Stimulated activated naive CD4-positive, alpha-beta T cell (primary cell): Measurements from ENCODE around the gene FGD2.
A peak's percentile ranks its signal among the peaks of the same experiment; 100 is the strongest.

ENCODE experiments used
- DNase-seq, 6 experiments: peaks; one replicate each; lab custom pipeline; 2025; lab: John Stamatoyannopoulos, UW

FGD2 gene

GRCh38 chr6:36997811-36998722 is 7.4 kb upstream of the FGD2 start:
- DNase-seq: no peak

- DNase-seq: no peak
These were observed 6.8 kb upstream of the FGD2 start for GRCh38 chr6:36998723-36999038.

DNA sequence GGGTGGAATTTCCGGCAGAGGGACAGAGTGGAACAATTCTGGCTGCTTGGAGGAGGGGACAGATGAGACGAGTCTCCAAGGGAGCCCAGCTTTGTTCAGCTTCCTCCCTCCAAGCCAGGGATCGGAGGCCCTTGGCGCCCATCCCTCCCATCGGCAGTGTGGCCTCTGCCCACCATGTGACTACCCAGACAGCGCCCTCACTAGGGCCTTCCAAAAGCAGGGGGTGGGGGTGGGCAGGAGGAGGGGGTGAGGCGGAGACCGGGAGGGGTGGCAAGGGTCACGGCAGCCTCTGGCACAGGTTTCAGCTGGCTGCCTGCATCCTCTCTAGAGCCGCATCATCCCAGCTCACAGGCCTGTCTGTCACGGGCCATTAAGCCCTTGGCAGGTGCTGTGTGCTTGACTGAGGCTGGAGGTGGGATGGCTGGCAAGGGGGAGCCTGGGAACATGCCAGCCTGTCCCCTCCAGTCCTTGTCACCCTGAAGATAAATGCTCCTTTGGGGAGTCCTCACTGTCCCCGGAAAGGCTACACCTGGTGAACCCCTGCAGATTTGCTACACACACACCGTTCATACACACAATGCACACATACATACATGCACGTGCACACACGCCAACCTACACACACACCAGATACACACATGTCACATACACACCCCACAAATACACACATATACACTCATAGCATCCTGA is 6.2 kb upstream of the FGD2 start:
- DNase-seq: no peak

DNA sequence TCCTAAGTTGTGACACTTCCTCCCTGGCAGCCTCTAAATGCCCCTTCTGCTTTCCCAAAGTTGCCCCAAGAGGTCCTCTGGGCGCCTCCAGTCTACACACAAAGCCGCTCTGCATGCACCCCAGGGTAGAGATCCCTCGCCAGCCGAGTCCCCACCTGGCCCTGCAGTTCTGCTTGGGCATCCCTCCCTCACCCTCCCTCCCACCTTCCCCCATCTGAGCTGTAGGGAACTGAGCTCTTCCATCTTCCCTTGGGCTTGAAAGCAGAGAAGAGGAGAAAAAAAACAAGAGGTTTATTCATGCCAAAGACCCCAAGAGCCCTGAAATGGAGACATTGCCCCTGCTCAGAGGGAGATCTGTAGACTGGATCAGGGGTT is 5.7 kb upstream of the FGD2 start:
- DNase-seq: no peak

GRCh38 chr6:37004044-37004980 is 1.1 kb upstream of the FGD2 start:
- no peak for DNase-seq

GRCh38 chr6:37005827-37006567 is 542 bp downstream of the FGD2 start:
- no peak for DNase-seq

DNA sequence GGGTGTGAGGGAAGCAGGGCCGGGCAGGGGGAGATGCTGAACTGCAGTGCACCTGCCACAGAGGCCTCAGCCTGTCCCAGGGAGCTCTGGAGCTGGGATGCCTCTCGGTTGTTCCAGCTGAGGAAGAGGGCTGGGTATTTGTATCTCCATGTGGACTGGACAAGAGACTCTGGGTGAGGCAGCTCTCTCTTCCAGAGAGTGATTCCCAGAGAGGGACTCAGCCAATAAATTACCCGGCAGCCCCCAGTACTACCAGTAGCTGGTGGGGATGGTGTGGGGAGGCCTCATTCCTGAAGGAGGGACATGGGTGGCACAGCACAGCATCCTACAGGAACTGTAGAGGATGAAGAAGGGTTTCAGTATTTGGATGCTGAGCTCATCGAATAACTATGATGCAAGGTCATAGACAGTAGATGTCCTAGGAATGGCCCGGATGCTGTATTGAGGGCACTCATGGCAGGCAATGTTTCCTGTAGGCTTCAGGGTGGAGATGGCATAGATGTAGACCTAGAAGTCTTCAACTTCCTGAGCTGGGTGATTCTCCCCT is 1.4 kb downstream of the FGD2 start:
- no peak for DNase-seq

DNA sequence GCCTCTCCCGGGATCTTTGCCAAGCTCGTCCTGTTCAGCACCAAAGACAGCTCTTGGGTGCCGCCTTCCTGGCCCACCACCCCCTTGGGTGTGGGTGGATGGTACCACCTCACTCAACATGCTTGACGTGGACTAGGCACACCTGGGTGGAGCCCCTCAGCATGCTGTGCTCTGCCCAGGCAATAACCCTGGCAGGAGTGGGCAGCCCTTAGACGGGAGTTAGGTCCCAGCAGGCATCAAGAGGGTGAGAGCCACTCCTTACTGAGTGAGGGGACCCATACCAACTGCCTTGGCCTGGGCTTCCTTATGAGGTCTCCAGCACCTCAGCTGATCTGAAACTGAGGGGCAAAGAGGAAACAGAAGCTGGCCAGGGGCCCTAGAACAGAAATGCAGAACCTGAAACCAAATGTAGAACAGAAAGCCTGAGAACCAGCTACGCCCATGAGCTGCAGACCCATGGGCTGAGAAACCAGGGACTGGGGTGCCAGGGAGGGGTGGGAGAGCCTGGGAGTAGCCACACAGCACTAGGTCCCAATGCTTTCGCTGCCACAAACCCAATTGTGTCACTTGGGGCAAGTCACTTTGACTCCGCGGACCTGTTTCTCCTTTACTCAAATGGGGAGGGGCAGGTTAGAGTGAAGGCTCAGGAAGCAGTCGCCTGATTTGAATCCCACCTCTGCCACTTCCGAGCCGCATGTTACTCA is 2.0 kb downstream of the FGD2 start:
- no peak for DNase-seq

DNA sequence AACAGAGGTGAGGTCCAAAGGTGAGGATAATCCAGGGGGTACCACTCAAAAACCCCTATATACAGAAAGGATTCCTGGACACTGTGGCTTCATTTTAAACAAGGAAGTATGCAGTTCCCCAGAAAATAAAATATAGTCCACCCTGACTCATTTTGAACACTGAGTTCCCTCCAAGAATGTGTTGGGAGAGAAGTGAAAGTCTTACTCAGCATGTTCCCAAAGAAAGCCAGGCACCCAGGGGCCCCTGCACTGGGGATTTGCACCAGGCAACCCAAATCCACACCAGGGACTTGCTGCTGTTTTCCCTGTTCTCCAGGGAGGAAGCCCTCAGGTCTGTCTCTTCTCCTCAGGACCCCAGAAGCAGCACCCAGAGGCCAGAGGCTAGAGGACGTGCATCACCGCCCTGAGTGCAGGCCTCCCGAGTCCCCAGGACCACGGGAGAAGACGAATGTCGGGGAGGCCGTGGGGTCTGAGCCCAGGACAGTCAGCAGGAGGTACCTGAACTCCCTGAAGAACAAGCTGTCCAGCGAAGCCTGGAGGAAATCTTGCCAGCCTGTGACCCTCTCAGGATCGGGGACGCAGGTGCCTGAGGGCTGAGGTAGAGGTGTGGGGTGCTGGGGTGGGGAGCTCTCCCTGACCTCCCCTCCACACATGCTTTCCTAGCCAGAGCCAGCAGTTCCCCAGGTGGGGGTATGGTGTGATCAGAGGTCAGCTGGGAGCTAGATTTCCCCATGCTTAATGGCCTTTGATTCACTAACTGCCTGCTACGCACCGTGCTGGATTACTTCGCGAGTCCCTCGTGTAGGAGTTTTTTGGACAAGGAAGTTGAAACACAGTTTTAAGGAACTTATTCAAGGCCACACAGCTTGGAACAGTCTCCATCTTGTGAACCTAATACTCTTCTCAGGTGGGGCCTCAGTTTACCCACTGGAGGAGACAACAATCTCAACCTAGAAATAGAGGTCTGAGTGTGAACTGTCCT is 3.3 kb downstream of the FGD2 start:
- no peak for DNase-seq

GRCh38 chr6:37010402-37010892 is 5.0 kb downstream of the FGD2 start:
- DNase-seq: no peak

- DNase-seq: no peak
These were observed 6.4 kb downstream of the FGD2 start for GRCh38 chr6:37011656-37012378.

DNA sequence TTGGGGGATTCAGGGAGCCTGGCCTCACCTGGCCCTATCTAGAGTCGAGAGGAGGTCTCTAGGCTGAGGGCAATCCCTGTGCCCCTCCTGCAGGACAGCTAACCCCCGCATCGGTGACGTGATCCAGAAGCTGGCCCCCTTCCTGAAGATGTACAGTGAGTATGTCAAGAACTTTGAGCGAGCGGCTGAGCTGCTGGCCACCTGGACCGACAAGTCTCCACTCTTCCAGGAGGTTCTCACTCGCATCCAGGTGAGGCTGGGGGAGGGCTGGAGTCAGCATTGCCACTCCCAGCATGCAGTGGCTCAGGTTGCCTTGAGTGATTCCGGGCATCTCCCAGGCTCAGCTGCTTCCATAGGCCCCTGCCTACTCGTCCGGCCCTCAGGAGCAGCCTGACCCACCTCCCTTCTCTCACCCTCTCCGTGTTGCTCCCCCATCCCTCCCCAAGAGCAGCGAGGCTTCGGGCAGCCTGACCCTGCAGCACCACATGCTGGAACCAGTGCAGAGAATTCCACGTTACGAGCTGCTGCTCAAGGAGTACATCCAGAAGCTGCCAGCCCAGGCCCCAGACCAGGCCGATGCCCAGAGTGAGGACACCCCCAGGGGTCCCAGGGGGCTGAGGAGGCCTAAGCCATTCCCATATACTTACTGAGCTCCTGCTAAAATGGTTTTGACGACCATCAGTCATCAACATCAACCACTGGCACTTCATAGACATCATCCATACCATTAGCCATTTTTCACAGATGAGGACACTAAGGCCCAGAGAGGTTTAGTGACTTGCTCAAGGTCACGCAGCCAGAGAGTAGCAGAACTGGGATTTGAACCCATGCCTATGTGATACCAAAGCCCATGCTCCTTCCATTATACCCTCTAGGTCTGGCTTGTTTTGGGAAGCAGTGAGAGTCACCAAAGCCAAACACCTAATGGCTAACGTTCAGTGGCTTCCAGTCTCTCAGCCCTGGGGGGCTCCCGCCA is 8.3 kb downstream of the FGD2 start:
- DNase-seq: no peak

- no peak for DNase-seq
These were observed 9.2 kb downstream of the FGD2 start for GRCh38 chr6:37014667-37015066.

DNA sequence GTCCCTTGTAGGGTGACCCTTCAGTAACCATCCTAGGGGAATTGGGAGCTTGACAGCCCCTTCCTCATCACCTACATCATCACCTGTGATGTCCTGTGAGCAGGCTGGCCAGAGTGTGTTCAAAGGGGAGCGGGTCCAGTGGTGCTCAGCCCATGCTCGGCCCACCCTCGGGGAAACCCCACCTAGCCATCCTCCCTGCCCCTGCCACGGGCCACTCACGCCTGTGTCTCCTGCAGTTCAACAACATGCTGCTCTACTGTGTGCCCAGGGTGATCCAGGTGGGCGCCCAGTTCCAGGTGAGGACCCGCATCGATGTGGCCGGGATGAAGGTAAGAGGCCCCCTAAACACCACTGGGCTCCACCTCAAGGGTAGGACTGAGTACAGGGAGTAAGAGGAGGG is 10.1 kb downstream of the FGD2 start:
- no peak for DNase-seq

DNA sequence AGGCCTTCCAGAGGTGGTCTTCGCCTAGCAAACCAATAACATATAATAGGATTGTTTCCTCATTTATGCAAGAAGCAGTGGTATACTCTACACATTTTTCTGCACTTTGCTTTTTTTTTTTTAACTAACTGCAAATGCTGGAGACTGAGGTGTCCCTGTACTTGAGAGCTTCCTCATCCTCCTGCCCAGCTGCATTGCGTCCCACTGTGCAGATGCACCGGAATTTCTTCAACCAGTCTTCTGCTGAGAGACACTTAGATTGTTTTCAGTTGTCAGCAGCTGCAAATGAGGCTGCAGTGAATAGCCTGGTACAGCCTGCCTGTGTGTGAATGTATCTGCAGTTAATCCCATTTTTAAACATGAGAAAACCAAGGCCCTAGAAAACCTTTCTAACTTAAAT is 11.5 kb downstream of the FGD2 start:
- no peak for DNase-seq

- DNase-seq: peak in 1 of 6 experiments; percentile 13
These were observed 12.2 kb downstream of the FGD2 start for GRCh38 chr6:37017606-37018197.
